GM18873 (cell line): ENCODE data around the gene HSH2D.
A peak's percentile ranks its signal among the peaks of the same experiment; 100 is the strongest.
"Not testable (repeated sequence)": the region's sequence is repeated elsewhere in the genome, so short reads cannot be mapped to it uniquely, and the experiment has no call there.

ENCODE experiments used
- ATAC-seq: cut with Tn5 transposase; IDR thresholded peaks from one replicate; pipeline ENCODE4 v1.9.1; 2021; ENCODE audit warnings: mild to moderate bottlenecking, moderate library complexity, moderate number of reproducible peaks; ENCODE audit not compliant: unreplicated experiment, low FRiP score

Gene HSH2D

GRCh38 chr19:16143399-16144215, at the start of gene HSH2D:
TSS of gene HSH2D (plus strand) at chr19:16143685. CDS start at chr19:16148751, 5,066 bp downstream.
- peak; percentile 36 for ATAC-seq

- no peak for ATAC-seq
These were observed 49.0 kb upstream of the HSH2D start for GRCh38 chr19:16094360-16095070.

GRCh38 chr19:16095071-16095571, 48.4 kb upstream of the HSH2D start:
- no peak for ATAC-seq

GRCh38 chr19:16096280-16096855, 47.1 kb upstream of the HSH2D start:
- no peak for ATAC-seq

GRCh38 chr19:16098416-16098768, 45.1 kb upstream of the HSH2D start:
- no peak for ATAC-seq

- ATAC-seq = no peak
These were observed 44.7 kb upstream of the HSH2D start for GRCh38 chr19:16098821-16099220.

GRCh38 chr19:16099314-16099965, 44.0 kb upstream of the HSH2D start:
- ATAC-seq = not testable (repeated sequence)

- ATAC-seq = no peak
These were observed 43.0 kb upstream of the HSH2D start for GRCh38 chr19:16100524-16100923.

- ATAC-seq = no peak
These were observed 38.8 kb upstream of the HSH2D start for GRCh38 chr19:16104722-16105121.

GRCh38 chr19:16106121-16106520, 37.4 kb upstream of the HSH2D start:
- ATAC-seq = no peak

GRCh38 chr19:16111160-16111908, 32.2 kb upstream of the HSH2D start, which contains the start of gene RAB8A:
TSS of gene RAB8A (plus strand) at chr19:16111889. CDS start at chr19:16111902, 13 bp downstream.
- peak; percentile 84 for ATAC-seq

- ATAC-seq = no peak
These were observed 31.4 kb upstream of the HSH2D start for GRCh38 chr19:16111909-16112752.

GRCh38 chr19:16112778-16113177, 30.7 kb upstream of the HSH2D start:
- ATAC-seq = no peak

GRCh38 chr19:16113727-16114126, 29.8 kb upstream of the HSH2D start:
- no peak for ATAC-seq

- ATAC-seq = no peak
These were observed 28.0 kb upstream of the HSH2D start for GRCh38 chr19:16115301-16116039.

- ATAC-seq = no peak
These were observed 27.4 kb upstream of the HSH2D start for GRCh38 chr19:16116067-16116466.

GRCh38 chr19:16117594-16118033, 25.9 kb upstream of the HSH2D start:
- ATAC-seq = no peak

- ATAC-seq = peak; percentile 63
These were observed 24.9 kb upstream of the HSH2D start for GRCh38 chr19:16118489-16119033.
